ENCODE measurements around the gene TP73.

Gene TP73

GRCh38 chr1:3730543-3731247, 78.4 kb downstream of the TP73 start:
- H3K9ac ChIP-seq, result no peak overlapping the region
- no peaks in the 10 kb centered on the region for H3K36me3 ChIP-seq (ENCODE audit: insufficient read depth)
- H3K4me1 ChIP-seq (ENCODE audit: low read depth, poor library complexity, severe bottlenecking), result no peaks in the 10 kb centered on the region

DNA sequence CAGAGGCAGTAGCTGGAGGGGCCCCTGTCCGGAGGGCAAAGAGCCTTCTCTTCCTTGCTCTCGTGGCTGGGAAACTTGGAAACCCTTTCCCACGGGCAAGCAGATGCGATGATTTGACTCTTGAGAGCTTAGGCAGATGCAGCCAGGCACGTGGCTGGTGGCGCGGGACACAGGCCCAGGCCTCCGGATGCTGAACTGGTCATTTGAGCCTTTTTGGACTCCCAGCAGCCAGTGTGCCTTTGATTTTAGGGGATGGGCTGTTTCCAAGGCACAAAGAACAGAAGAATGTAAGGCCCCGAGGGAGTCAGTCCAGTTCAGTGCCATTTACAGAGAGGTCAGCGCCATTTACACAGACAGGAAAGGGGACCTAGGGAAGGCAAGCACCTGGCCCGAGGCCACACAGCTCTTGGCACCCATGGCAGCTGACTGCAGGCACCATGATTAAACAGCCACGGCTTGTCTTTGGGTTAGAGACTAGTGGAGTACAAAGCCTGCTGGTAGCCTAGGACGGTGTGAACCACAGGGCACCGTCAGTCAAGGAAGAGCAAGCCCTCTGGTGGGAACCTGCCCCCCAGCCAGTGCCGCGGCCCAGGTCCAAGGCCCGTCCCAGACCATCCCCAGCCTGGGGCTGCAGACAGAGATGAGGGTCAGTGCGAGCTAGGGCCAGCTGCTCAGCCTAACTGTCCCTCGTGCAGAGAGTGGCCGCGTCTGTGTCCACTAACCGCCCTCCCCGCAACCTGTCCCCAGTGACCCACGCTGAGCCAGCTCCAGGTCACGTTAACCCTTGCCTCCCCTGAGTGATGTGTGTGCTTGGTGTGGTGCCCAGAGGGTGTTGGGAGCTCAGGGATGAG, 79.5 kb downstream of the TP73 start:
- TF ChIP-seq, protein P1, sequence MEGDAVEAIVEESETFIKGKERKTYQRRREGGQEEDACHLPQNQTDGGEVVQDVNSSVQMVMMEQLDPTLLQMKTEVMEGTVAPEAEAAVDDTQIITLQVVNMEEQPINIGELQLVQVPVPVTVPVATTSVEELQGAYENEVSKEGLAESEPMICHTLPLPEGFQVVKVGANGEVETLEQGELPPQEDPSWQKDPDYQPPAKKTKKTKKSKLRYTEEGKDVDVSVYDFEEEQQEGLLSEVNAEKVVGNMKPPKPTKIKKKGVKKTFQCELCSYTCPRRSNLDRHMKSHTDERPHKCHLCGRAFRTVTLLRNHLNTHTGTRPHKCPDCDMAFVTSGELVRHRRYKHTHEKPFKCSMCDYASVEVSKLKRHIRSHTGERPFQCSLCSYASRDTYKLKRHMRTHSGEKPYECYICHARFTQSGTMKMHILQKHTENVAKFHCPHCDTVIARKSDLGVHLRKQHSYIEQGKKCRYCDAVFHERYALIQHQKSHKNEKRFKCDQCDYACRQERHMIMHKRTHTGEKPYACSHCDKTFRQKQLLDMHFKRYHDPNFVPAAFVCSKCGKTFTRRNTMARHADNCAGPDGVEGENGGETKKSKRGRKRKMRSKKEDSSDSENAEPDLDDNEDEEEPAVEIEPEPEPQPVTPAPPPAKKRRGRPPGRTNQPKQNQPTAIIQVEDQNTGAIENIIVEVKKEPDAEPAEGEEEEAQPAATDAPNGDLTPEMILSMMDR (conservative IDR thresholded peaks at IDR 0.05; ENCODE audit: low read depth, low read length), result no peak

More at GRCh38 chr1:3730543-3731247, 78.4 kb downstream of the TP73 start:
- H3K27me3 ChIP-seq (ENCODE audit: insufficient read depth, low read depth), result peaks cover 83% of the 10 kb centered on the region
- H3K27ac ChIP-seq, result no peak overlapping the region
- no peak overlapping the region for H2AFZ ChIP-seq (ENCODE audit: low read depth)
- no peak overlapping the region for H3K4me2 ChIP-seq
- H4K20me1 ChIP-seq (ENCODE audit: insufficient read depth), result no peaks in the 10 kb centered on the region
- no peak overlapping the region for H3K4me3 ChIP-seq (IDR thresholded peaks at IDR 0.05; ENCODE audit: insufficient read depth, low read depth, low read length)
- TF ChIP-seq, protein P1 (conservative IDR thresholded peaks at IDR 0.05; ENCODE audit: low read depth, low read length), result no peak
- H3K79me2 ChIP-seq (ENCODE audit: insufficient read depth, low read depth), result no peaks in the 10 kb centered on the region

DNA sequence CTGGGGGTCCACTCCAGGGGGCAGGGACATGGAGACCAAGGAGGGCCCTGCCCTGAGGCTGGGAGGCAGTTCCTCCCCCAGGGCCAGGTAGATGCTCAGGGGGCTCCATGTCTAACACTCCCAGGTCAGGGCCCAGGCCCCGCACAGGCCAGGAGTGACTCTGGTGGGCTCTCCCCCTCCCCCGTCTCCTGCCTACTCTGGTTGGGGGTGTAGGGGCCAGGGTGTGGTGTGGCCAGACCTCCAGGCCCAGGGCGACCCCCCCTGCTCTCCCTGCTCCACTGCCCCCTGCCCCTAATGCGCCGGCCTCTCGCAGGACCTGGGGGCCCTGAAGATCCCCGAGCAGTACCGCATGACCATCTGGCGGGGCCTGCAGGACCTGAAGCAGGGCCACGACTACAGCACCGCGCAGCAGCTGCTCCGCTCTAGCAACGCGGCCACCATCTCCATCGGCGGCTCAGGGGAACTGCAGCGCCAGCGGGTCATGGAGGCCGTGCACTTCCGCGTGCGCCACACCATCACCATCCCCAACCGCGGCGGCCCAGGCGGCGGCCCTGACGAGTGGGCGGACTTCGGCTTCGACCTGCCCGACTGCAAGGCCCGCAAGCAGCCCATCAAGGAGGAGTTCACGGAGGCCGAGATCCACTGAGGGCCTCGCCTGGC, 80.2 kb downstream of the TP73 start:
- Histone ChIP-seq H3K4me1 (ENCODE audit: low read depth, poor library complexity, severe bottlenecking) (no peaks in the 10 kb centered on the region), H2AFZ (ENCODE audit: low read depth) (no peak overlapping the region), H3K9ac (no peak overlapping the region), H3K27me3 (ENCODE audit: insufficient read depth, low read depth) (peaks cover 96% of the 10 kb centered on the region), H3K4me2 (no peak overlapping the region), H3K27ac (no peak overlapping the region), H3K79me2 (ENCODE audit: insufficient read depth, low read depth) (no peaks in the 10 kb centered on the region), H3K36me3 (ENCODE audit: insufficient read depth) (no peaks in the 10 kb centered on the region), H3K4me3 (IDR thresholded peaks at IDR 0.05; ENCODE audit: insufficient read depth, low read depth, low read length) (no peak overlapping the region), H4K20me1 (ENCODE audit: insufficient read depth) (no peaks in the 10 kb centered on the region)
- TF ChIP-seq, protein P1 (conservative IDR thresholded peaks at IDR 0.05; ENCODE audit: low read depth, low read length), result no peak

More for the DNA sequence above, 79.5 kb downstream of the TP73 start:
- H4K20me1 ChIP-seq (ENCODE audit: insufficient read depth), result no peaks in the 10 kb centered on the region
- H3K79me2 ChIP-seq (ENCODE audit: insufficient read depth, low read depth), result no peaks in the 10 kb centered on the region
- H3K4me1 ChIP-seq (ENCODE audit: low read depth, poor library complexity, severe bottlenecking), result no peaks in the 10 kb centered on the region
- H3K9ac ChIP-seq, result no peak overlapping the region
- peaks cover 94% of the 10 kb centered on the region for H3K27me3 ChIP-seq (ENCODE audit: insufficient read depth, low read depth)
- no peak overlapping the region for H3K27ac ChIP-seq
- H3K4me3 ChIP-seq (IDR thresholded peaks at IDR 0.05; ENCODE audit: insufficient read depth, low read depth, low read length), result no peak overlapping the region
- no peaks in the 10 kb centered on the region for H3K36me3 ChIP-seq (ENCODE audit: insufficient read depth)
- H3K4me2 ChIP-seq, result no peak overlapping the region
- no peak overlapping the region for H2AFZ ChIP-seq (ENCODE audit: low read depth)

DNA sequence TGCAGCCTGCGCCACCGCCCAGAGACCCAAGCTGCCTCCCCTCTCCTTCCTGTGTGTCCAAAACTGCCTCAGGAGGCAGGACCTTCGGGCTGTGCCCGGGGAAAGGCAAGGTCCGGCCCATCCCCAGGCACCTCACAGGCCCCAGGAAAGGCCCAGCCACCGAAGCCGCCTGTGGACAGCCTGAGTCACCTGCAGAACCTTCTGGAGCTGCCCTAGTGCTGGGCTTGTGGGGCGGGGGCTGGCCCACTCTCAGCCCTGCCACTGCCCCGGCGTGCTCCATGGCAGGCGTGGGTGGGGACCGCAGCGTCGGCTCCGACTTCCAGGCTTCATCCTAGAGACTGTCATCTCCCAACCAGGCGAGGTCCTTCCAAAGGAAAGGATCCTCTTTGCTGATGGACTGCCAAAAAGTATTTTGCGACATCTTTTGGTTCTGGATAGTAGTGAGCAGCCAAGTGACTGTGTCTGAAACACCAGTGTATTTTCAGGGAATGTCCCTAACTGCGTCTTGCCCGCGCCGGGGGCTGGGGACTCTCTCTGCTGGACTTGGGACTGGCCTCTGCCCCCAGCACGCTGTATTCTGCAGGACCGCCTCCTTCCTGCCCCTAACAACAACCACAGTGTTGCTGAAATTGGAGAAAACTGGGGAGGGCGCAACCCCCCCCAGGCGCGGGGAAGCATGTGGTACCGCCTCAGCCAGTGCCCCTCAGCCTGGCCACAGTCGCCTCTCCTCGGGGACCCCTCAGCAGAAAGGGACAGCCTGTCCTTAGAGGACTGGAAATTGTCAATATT, 81.0 kb downstream of the TP73 start:
- Histone ChIP-seq H3K4me2 (no peak overlapping the region), H4K20me1 (ENCODE audit: insufficient read depth) (no peaks in the 10 kb centered on the region), H3K27ac (no peak overlapping the region), H3K4me3 (IDR thresholded peaks at IDR 0.05; ENCODE audit: insufficient read depth, low read depth, low read length) (no peak overlapping the region), H2AFZ (ENCODE audit: low read depth) (no peak overlapping the region), H3K4me1 (ENCODE audit: low read depth, poor library complexity, severe bottlenecking) (no peaks in the 10 kb centered on the region), H3K79me2 (ENCODE audit: insufficient read depth, low read depth) (no peaks in the 10 kb centered on the region), H3K9ac (no peak overlapping the region), H3K36me3 (ENCODE audit: insufficient read depth) (no peaks in the 10 kb centered on the region), H3K27me3 (ENCODE audit: insufficient read depth, low read depth) (peaks cover 97% of the 10 kb centered on the region)
- TF ChIP-seq, protein P1 (conservative IDR thresholded peaks at IDR 0.05; ENCODE audit: low read depth, low read length), result no peak

Measured in KMS-11 (cell line).